8988T (cell line): ENCODE data around the gene DAPK3.
"Not testable (repeated sequence)": the region's sequence is repeated elsewhere in the genome, so short reads cannot be mapped to it uniquely, and the experiment has no call there.

Experiments used
- DNase-seq: peaks from one replicate; pipeline ENCODE4 v3.0.0; 2011

Gene DAPK3

GRCh38 chr19:3952755-3953276, 18.1 kb downstream of the DAPK3 start:
- not testable (repeated sequence) for DNase-seq

GRCh38 chr19:3950871-3951861, 19.7 kb downstream of the DAPK3 start:
- DNase-seq, result no peak

GRCh38 chr19:3949997-3950859, 20.7 kb downstream of the DAPK3 start:
- DNase-seq, result no peak

- no peak for DNase-seq
Observed at GRCh38 chr19:3949294-3949693, 21.6 kb downstream of the DAPK3 start.

GRCh38 chr19:3947316-3947933, 23.5 kb downstream of the DAPK3 start:
- not testable (repeated sequence) for DNase-seq

GRCh38 chr19:3945838-3946237, 25.1 kb downstream of the DAPK3 start:
- no peak for DNase-seq

- no peak for DNase-seq
Observed at GRCh38 chr19:3944018-3944721, 26.7 kb downstream of the DAPK3 start.

GRCh38 chr19:3942790-3943409, 28.0 kb downstream of the DAPK3 start:
- no peak for DNase-seq

- DNase-seq, result not testable (repeated sequence)
Observed at GRCh38 chr19:3938300-3938950, 32.5 kb downstream of the DAPK3 start.

GRCh38 chr19:3936506-3937442, 34.1 kb downstream of the DAPK3 start:
- DNase-seq, result no peak

- no peak for DNase-seq
Observed at GRCh38 chr19:3932931-3933810, 37.7 kb downstream of the DAPK3 start, which contains the start of gene NMRK2. Gene NMRK2, plus strand, starts transcription at chr19:3933069. Its CDS starts 603 bp downstream, at chr19:3933672.

GRCh38 chr19:3931041-3931440, 39.9 kb downstream of the DAPK3 start:
- no peak for DNase-seq

GRCh38 chr19:3923912-3924311, 47.0 kb downstream of the DAPK3 start:
- DNase-seq, result no peak

- no peak for DNase-seq
Observed at GRCh38 chr19:3923096-3923758, 47.7 kb downstream of the DAPK3 start.

- no peak for DNase-seq
Observed at GRCh38 chr19:3919793-3920192, 51.1 kb downstream of the DAPK3 start.

- no peak for DNase-seq
Observed at GRCh38 chr19:3916033-3916432, 54.9 kb downstream of the DAPK3 start.

- DNase-seq, result no peak
Observed at GRCh38 chr19:3914199-3914598, 56.7 kb downstream of the DAPK3 start.

- no peak for DNase-seq
Observed at GRCh38 chr19:3910105-3910504, 60.8 kb downstream of the DAPK3 start.
